Glutamatergic neuron (in vitro differentiated cells): ENCODE data around the gene ATF7. TPM values are rescaled to one million over a fixed set of nuclear protein-coding genes. Genes with fewer than 3 reads are reported as not detected.
"Not testable (repeated sequence)": the region's sequence is repeated elsewhere in the genome, so short reads cannot be mapped to it uniquely, and the experiment has no call there.

Experiments
- DNase-seq: peaks from one replicate; pipeline ENCODE4 v3.0.0; 2022
- H3K27ac Mint-ChIP-seq: one replicate; pipeline ENCODE4 v1.8.0; 2020; ENCODE audit warnings: mild to moderate bottlenecking, mixed read lengths, inconsistent platforms; ENCODE audit not compliant: unreplicated experiment
- H3K27me3 Mint-ChIP-seq: one replicate; pipeline ENCODE4 v1.8.0; 2020; ENCODE audit warnings: mild to moderate bottlenecking, moderate library complexity, mixed read lengths, inconsistent platforms; ENCODE audit not compliant: unreplicated experiment
- H3K36me3 Mint-ChIP-seq: one replicate; pipeline ENCODE4 v1.8.0; 2020; ENCODE audit warnings: mild to moderate bottlenecking, mixed read lengths, inconsistent platforms; ENCODE audit not compliant: unreplicated experiment
- H3K4me1 Mint-ChIP-seq: one replicate; pipeline ENCODE4 v1.8.0; 2020; ENCODE audit warnings: mild to moderate bottlenecking, low read depth, mixed read lengths, inconsistent platforms; ENCODE audit not compliant: unreplicated experiment
- H3K4me3 Mint-ChIP-seq: one replicate; pipeline ENCODE4 v1.8.0; 2020; ENCODE audit warnings: mild to moderate bottlenecking, mixed read lengths, inconsistent platforms; ENCODE audit not compliant: unreplicated experiment
- H3K9me3 Mint-ChIP-seq: one replicate; pipeline ENCODE4 v1.8.0; 2020; ENCODE audit warnings: mild to moderate bottlenecking, moderate library complexity, mixed read lengths, inconsistent platforms; ENCODE audit not compliant: unreplicated experiment
- total RNA-seq: library from RNA; stranded (reverse); fragmentation: NEBNext Ultra II Directional; extraction: Animal tissue kit (Norgen Biotek cat#: 25700); gene quantifications from one replicate; pipeline ENCODE4 v1.2.1, GENCODE V29; 2021; ENCODE audit not compliant: unreplicated experiment
- TF ChIP-seq, protein P1 (sequence below): fragments of 200-600 bp; sonication (generic); IDR thresholded peaks from one replicate; pipeline ENCODE4 v1.5.0; 2021; ENCODE audit not compliant: partially characterized antibody, unreplicated experiment

ATF7 gene
- total RNA-seq, 1 donor from 2014 or later = 36.0 TPM

DNA sequence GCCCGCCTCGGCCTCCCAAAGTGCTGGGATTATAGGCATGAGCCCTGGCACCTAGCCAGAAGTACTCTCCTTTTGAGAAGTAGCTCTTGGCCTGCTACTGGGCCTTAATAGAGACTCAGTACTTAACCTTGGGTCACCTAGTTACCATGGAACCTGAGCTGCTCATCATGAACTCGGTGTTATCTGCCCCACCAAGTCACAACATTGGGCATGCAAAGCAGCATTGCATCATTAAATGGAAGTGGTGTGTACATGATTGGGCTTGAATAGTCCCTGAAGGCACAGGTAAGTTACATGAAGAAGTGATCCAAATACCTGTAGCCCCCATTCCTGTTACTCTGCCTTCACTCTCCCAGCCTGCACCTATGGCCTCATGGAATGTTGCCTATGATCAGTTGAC, 18.0 kb upstream of the ATF7 start:
- H3K4me1 Mint-ChIP-seq = peaks cover 1% of the 10 kb centered on the region
- TF ChIP-seq, protein P1, sequence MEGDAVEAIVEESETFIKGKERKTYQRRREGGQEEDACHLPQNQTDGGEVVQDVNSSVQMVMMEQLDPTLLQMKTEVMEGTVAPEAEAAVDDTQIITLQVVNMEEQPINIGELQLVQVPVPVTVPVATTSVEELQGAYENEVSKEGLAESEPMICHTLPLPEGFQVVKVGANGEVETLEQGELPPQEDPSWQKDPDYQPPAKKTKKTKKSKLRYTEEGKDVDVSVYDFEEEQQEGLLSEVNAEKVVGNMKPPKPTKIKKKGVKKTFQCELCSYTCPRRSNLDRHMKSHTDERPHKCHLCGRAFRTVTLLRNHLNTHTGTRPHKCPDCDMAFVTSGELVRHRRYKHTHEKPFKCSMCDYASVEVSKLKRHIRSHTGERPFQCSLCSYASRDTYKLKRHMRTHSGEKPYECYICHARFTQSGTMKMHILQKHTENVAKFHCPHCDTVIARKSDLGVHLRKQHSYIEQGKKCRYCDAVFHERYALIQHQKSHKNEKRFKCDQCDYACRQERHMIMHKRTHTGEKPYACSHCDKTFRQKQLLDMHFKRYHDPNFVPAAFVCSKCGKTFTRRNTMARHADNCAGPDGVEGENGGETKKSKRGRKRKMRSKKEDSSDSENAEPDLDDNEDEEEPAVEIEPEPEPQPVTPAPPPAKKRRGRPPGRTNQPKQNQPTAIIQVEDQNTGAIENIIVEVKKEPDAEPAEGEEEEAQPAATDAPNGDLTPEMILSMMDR = no peak
- H3K9me3 Mint-ChIP-seq = peaks cover 2% of the 10 kb centered on the region

DNA sequence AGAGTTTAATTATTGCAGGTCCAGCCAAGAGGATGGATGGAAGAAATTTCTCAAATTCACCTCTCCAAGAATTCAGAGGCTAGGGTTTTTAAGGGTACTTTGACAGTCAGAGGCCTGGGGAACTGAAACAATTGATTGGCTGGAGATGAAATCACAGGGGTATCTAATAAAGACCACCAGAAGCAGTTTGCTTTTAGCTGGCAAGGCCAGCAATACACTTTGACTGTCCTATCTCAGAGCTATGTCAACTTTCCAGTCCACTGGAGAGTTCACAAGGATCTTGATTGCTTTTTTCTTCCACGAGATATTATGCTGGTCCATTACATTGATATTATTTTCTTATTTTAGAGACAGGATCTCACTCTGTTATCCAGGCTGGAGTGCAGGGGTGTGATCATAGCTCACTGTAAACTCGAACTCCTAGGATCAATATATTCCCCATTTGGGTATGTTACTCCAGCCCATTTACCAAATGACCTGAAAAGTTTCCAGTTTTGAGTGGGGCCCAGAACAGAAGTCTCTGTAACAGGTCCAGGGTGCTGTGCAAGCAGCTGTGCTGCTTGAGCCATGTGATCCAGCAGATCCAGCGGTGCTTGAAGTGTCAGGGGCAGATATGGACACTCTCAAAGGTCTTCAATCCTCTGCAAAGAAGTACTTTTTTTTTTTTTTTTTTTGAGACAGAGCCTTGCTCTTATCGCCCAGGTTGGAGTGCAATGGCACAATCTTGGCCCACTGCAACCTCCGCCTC, 17.2 kb upstream of the ATF7 start:
- DNase-seq = no peak
- Mint-ChIP-seq H3K36me3 (no peaks in the 10 kb centered on the region), H3K4me1 (peaks cover 1% of the 10 kb centered on the region), H3K27me3 (no peaks in the 10 kb centered on the region), H3K9me3 (peaks cover 2% of the 10 kb centered on the region), H3K4me3 (no peak overlapping the region), H3K27ac (no peak overlapping the region)
- TF ChIP-seq, protein P1 = no peak

More for the DNA sequence above, 18.0 kb upstream of the ATF7 start:
- DNase-seq = no peak
- H3K27ac Mint-ChIP-seq = no peak overlapping the region
- no peak overlapping the region for H3K4me3 Mint-ChIP-seq
- H3K27me3 Mint-ChIP-seq = no peaks in the 10 kb centered on the region
- no peaks in the 10 kb centered on the region for H3K36me3 Mint-ChIP-seq

GRCh38 chr12:53638057-53638456, 11.9 kb upstream of the ATF7 start:
- H3K27ac Mint-ChIP-seq = no peak overlapping the region
- TF ChIP-seq, protein P1 = no peak
- no peaks in the 10 kb centered on the region for H3K4me1 Mint-ChIP-seq
- H3K27me3 Mint-ChIP-seq = no peaks in the 10 kb centered on the region
- no peak for DNase-seq
- H3K4me3 Mint-ChIP-seq = no peak overlapping the region
- H3K36me3 Mint-ChIP-seq = no peaks in the 10 kb centered on the region
- H3K9me3 Mint-ChIP-seq = no peaks in the 10 kb centered on the region

DNA sequence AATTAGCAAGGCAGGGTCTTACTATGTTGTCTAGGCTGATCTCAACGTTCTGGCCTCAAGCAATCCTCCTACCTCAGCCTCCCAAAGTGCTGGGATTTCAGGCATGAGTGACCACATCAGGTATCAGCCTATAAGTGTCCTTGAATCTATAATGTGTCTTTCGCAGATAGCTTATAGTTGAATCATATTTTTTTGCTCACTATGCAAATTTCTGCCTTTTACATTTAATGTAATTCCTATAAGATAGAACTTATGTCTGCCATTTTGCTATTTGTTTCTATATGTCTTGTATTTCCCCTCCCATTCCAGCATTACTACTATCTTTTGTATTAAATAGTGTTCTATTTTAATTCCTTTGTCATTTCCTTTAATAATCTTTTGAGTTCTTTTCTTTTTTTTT, 10.5 kb upstream of the ATF7 start:
- TF ChIP-seq, protein P1 = no peak
- Mint-ChIP-seq H3K4me3 (no peak overlapping the region), H3K9me3 (no peaks in the 10 kb centered on the region), H3K36me3 (no peaks in the 10 kb centered on the region), H3K27me3 (no peaks in the 10 kb centered on the region), H3K27ac (no peak overlapping the region), H3K4me1 (no peaks in the 10 kb centered on the region)
- no peak for DNase-seq

DNA sequence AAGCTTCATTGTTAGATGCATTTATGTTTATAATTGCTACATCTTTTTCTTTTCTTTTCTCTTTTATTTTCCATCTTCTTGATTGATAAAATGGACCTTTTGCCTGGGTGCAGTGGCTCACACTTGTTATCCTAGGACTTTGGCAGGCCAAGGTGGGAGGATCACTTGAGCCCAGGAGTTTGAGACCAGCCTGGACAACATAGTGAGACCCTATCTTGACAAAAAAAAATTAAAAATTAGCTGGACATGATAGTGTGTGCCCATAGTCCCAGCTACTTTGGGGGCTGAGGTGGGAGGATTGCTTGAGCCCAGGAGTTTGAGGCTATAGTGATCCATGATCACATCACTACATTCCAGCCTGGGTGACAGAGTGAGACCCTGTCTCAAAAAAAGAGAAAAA, 9.5 kb upstream of the ATF7 start:
- not testable (repeated sequence) for H3K4me3 Mint-ChIP-seq, H3K4me1 Mint-ChIP-seq, H3K9me3 Mint-ChIP-seq, H3K27ac Mint-ChIP-seq, H3K27me3 Mint-ChIP-seq, H3K36me3 Mint-ChIP-seq, DNase-seq
